Testis (tissue), 3 donors: ENCODE measurements around the gene HSPBP1. TPM values are rescaled to one million over a fixed set of nuclear protein-coding genes. Genes with fewer than 3 reads are reported as not detected.

ENCODE experiments used
- DNase-seq: peaks from one replicate; pipeline ENCODE4 v3.0.0-alpha.2; 2019
- H3K27ac ChIP-seq, 2 donors: fragments of 200-600 bp; sonication (generic); one replicate each; pipeline ENCODE4 v1.5.1; 2019
- H3K27me3 ChIP-seq: fragments of 200-600 bp; sonication (generic); one replicate; pipeline ENCODE4 v1.5.1; 2019
- H3K36me3 ChIP-seq: fragments of 200-600 bp; sonication (generic); one replicate; pipeline ENCODE4 v1.5.1; 2017; ENCODE audit warnings: low read depth; ENCODE audit errors: missing control alignments
- H3K4me1 ChIP-seq: fragments of 200-600 bp; sonication (generic); one replicate; pipeline ENCODE4 v1.5.1; 2019
- H3K4me3 ChIP-seq, 2 donors: fragments of 200-600 bp; sonication (generic); one replicate each; pipeline ENCODE4 v1.5.1; 2017 to 2019
- H3K9me3 ChIP-seq: fragments of 200-600 bp; sonication (generic); one replicate; pipeline ENCODE4 v1.5.1; 2017
- CTCF ChIP-seq, 3 experiments: fragments of 450-650 bp in 2 of 3; fragments of 200-600 bp in 1 of 3; sonication (generic) in 1 of 3; IDR thresholded peaks; one replicate each; pipeline ENCODE4 v1.5.1; 2016 to 2019; ENCODE audit warnings: antibody characterized with exemption in 3 of 3, mild to moderate bottlenecking in 2 of 3, moderate library complexity in 1 of 3
- POLR2A ChIP-seq: fragments of 450-650 bp; IDR thresholded peaks from one replicate; pipeline ENCODE4 v1.6.1; 2017; ENCODE audit warnings: antibody characterized with exemption, mild to moderate bottlenecking, moderate library complexity
- WGBS, 2 donors: methylation state at CpG; one replicate each; pipeline ENCODE4 v1.1.5; 2018; 5-methylcytosine and 5-hydroxymethylcytosine counted together
- intact Hi-C: fragments of 100-400 bp; cut with DNase I; formaldehyde crosslinking; loops from one replicate; pipeline ENCODE4 v1.15.1; 2023; ENCODE audit warnings: low total_unique reads
- polyA plus RNA-seq: library from polyadenylated mRNA; stranded (reverse); fragments of 350-450 nt; fragmentation: Illumina TruSeq; extraction: RNeasy Lipid Tissue Mini Kit (QIAGEN cat#74804); gene quantifications from one replicate; pipeline ENCODE4 v1.2.3, GENCODE V29; 2014; ENCODE audit warnings: low read depth, low replicate concordance; ENCODE audit not compliant: insufficient read depth
- total RNA-seq, 2 donors: library from RNA; depleted of rRNA; stranded (reverse); fragments of >200 nt; gene quantifications; one replicate each; pipeline ENCODE4 v1.2.3, GENCODE V29; 2016

The HSPBP1 gene
- total and polyA plus RNA-seq, 3 donors from 2014 or later, result 42.7 to 48.2 (median 43.5) TPM

DNA sequence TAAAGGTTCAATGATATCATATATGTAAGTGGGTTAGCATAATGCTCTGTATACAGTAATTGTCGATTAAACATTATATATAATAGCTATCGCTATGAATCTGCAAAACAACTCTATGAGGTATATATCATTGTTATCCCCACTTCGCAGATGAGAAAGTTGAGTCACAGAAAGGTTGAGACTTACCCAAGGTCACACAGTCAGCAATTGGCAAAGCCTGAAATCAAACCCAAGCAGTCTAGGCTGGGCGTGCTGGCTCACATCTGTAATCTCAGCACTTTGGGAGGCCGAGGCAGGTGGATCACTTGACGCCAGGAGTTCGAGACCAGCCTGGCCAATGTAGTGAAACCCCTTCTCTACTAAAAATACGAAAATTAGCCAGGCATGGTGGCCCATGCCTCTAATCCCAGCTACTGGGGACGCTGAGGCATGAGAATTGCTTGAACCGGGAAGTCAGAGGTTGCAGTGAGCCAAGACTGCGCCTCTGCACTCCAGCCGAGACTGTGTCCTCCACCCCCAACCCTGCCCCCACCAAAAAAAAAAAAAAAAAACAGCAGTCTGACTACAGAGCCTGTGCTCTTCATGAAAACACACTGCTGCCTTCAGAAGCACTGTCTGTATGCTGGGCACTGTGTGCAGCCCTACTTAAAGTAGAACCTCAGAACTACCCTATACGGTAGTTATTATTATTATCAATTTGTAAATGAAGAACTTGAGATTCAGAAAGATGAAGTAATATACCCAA lies 1.3 kb downstream of the HSPBP1 start:
- Histone ChIP-seq H3K9me3 (no peaks in the 10 kb centered on the region), H3K27me3 (no peaks in the 10 kb centered on the region), H3K36me3 (no peaks in the 10 kb centered on the region), H3K4me3 (no peak overlapping the region), H3K27ac (no peak overlapping the region), H3K4me1 (peaks cover 8% of the 10 kb centered on the region)
- no peak for DNase-seq
- TF ChIP-seq CTCF (IDR thresholded peaks at IDR 0.05), result no peak
- no peak for TF ChIP-seq POLR2A
- WGBS, 2 donors, result 81 to 82% methylated on average over 13 of the region's 13 CpGs
- intact Hi-C loops, result no loop called here

- Histone ChIP-seq H3K4me1 (peaks cover 8% of the 10 kb centered on the region), H3K4me3 (no peak overlapping the region), H3K27ac (no peak overlapping the region), H3K36me3 (no peaks in the 10 kb centered on the region), H3K27me3 (no peaks in the 10 kb centered on the region), H3K9me3 (no peaks in the 10 kb centered on the region)
- no peak for DNase-seq
- intact Hi-C loops, result no loop called here
- TF ChIP-seq POLR2A, result no peak
- TF ChIP-seq CTCF (IDR thresholded peaks at IDR 0.05), result no peak
- WGBS, 2 donors, result 84 to 89% methylated on average over 14 to 17 of the region's 17 CpGs
Observed at GRCh38 chr19:55277494-55277893, 2.4 kb downstream of the HSPBP1 start.

DNA sequence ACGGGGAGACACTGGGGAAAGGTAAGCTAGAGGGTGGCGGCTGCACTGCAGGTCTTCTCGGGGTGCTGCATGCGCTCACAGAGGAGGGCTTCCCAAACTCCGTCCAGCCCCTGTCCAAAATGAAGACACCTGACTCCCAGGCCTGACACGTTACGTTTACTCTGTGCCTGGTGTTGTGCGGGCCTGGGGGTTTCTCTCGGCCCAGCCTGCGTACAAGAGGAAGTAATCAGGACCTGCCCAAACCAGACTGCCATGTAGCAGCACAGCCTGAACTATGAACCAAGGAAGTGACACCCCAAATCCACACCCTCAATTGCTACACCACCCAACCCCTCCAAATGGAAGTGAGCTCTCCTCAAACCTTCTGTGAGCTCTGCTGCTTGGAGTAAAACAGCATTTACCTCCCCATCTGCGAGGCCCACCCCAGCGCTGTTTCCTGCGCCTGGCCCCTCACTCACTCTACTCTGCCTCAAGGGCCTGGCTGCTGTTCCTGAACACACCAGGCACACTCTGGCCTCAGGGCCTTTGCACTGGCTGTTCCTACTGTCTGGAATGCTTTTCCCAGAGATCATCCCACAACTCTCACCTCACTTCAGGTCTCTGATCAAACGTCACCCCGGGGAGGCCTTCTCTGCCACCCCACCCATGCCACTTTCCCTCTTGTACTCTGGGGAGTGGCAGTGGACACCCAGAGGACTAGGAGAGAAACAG lies 3.0 kb downstream of the HSPBP1 start:
- peaks cover 8% of the 10 kb centered on the region for H3K4me1 ChIP-seq
- H3K4me3 ChIP-seq, result no peak overlapping the region
- no peak for TF ChIP-seq CTCF (IDR thresholded peaks at IDR 0.05)
- no peak for TF ChIP-seq POLR2A
- H3K27me3 ChIP-seq, result no peaks in the 10 kb centered on the region
- H3K9me3 ChIP-seq, result no peaks in the 10 kb centered on the region
- H3K27ac ChIP-seq, result no peak overlapping the region
- intact Hi-C loops, result no loop called here
- no peaks in the 10 kb centered on the region for H3K36me3 ChIP-seq
- DNase-seq, result no peak
- WGBS, 2 donors, result 90 to 96% methylated on average over 10 to 15 of the region's 15 CpGs

GRCh38 chr19:55275851-55276719 lies 3.8 kb downstream of the HSPBP1 start:
- TF ChIP-seq POLR2A, result no peak
- TF ChIP-seq CTCF (IDR thresholded peaks at IDR 0.05), result no peak
- WGBS, 2 donors, result 80 to 82% methylated on average over 17 of the region's 17 CpGs
- no peaks in the 10 kb centered on the region for H3K9me3 ChIP-seq
- H3K27me3 ChIP-seq, result no peaks in the 10 kb centered on the region
- peaks cover 8% of the 10 kb centered on the region for H3K4me1 ChIP-seq
- no peaks in the 10 kb centered on the region for H3K36me3 ChIP-seq
- DNase-seq, result no peak
- H3K4me3 ChIP-seq, result no peak overlapping the region
- H3K27ac ChIP-seq, result no peak overlapping the region
- intact Hi-C loops, result no loop called here
